C4-2B (cell line): ENCODE results near the gene CCDC6.

Experiments
- H3K27ac ChIP-seq: fragments of 450-650 bp; 2 replicates; pipeline ENCODE4 v1.5.1; 2017
- CTCF ChIP-seq: fragments of 450-650 bp; conservative IDR thresholded peaks from 2 replicates; pipeline ENCODE4 v1.5.1; 2017; ENCODE audit warnings: mild to moderate bottlenecking
- ZFX ChIP-seq: fragments of 450-650 bp; IDR thresholded peaks from 2 replicates; pipeline ENCODE4 v1.6.1; 2017

CCDC6 gene

GRCh38 chr10:59812519-59813122 lies 93.7 kb downstream of the CCDC6 start:
- H3K27ac ChIP-seq = no peak overlapping the region
- TF ChIP-seq CTCF = no peak
- no peak for TF ChIP-seq ZFX

GRCh38 chr10:59809644-59809974 lies 96.7 kb downstream of the CCDC6 start:
- TF ChIP-seq CTCF (peak; percentile 75), ZFX (no peak)
- no peak overlapping the region for H3K27ac ChIP-seq

- peak; percentile 91 for TF ChIP-seq CTCF
- no peak for TF ChIP-seq ZFX
- H3K27ac ChIP-seq = no peak overlapping the region
Observed at GRCh38 chr10:59808896-59809643, 97.3 kb downstream of the CCDC6 start.

DNA sequence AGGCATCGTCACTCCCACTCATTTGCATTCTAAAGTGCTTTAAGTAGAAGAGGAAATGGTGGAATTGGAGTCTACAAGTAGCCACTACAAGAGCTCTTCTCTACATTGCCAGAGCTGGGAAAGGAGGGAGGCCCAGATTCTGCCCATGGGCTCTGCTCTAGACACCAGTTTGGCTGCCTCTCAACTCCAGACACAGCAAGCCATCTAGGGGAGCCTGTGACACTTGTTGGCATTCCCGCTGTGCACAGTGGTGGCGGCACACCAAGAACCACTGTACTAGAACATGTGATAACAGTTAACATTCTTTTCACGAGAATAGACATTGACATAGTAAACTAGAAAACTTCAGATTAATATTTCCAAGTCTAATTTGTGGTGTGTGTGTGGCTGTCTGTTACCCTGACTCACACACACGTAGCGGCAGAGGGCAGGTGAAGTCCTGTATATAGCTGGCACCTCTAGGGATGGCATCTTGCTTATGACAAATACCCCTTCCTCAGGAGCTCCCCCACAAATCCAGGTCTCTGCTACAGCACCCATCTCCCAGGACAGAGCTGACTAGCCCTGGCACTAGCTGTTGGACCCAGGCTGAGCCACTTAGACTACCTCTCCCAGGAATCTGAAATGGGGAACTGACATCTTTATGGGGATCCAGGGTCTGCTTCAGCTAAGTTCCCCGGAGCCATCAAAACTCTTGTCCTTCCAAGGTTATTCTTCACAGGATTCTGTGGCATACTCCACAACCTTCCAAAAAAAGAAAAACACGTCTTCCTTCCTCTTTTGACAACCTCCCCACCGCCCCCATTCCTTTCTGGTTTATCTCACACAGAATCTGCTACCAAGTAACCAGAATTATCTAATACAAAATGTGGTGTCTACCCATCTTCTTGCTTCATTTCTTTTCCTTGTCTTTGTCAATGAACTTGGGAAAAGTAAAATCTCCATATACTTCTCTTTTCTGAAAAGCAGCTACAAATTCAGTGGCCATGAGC lies 98.4 kb downstream of the CCDC6 start:
- no peak for TF ChIP-seq ZFX
- no peak for TF ChIP-seq CTCF
- H3K27ac ChIP-seq = no peak overlapping the region

DNA sequence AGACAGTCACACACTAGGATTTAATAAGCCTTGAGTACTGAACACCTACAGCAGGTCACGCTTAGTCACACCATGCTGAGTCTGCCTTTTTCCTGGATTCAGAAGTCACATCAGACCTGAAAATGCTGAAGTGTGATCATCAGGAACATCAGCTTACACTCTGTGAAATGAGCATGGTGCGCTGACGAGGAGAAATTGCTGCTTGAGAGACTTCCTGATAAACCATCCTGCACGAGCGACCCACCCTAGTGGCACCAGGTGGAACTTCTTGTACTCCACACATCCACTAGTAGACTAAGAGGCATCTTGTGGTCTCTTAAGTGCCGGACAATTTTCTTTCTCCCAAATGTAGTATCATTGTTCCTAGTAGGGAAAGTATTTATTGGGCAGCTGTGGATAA lies 101.3 kb downstream of the CCDC6 start:
- TF ChIP-seq CTCF (peak; percentile 67), ZFX (no peak)
- H3K27ac ChIP-seq = no peak overlapping the region

DNA sequence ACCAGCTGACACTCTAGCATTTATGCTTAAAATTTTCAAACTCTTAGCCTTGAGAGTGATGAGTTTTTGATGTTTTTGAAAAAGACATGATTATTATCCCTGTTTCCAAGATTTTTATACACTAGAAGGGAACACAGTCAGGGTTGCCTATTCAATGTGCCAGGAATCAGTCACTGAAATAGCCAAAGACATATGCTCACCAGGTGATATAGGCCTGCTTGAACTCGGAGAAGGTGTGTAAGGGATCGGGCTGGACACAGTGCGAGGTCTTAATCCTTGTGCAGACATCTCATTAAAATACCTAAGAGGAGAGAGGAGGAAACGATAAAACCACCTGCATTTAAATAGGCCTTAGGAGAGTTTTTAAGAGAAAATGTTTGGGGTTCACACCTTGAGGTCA lies 102.1 kb downstream of the CCDC6 start:
- no peak overlapping the region for H3K27ac ChIP-seq
- TF ChIP-seq CTCF = no peak
- TF ChIP-seq ZFX = no peak

DNA sequence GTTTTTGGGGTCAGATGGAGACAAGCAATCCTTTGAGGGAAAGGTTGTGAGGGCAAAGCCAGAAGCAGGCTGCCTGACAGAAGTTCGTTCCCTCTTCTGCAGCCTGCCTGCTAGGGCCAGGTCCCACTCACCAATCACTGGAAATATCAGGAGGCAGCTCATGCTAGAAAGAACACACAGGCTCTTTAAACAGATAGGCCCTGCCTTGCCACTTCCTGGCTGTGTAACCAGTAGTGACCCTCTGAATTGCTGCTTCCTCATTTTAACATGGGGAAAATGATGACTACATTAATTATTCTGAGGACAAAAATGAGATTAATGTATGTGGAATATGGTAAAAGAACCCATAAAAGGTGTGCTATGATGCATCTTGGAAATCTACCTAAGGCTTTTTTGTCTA lies 102.6 kb downstream of the CCDC6 start:
- H3K27ac ChIP-seq = no peak overlapping the region
- TF ChIP-seq ZFX = no peak
- TF ChIP-seq CTCF = no peak
